SK-N-DZ (cell line): ENCODE data around the gene HERPUD1.
"Not testable (repeated sequence)": the region's sequence is repeated elsewhere in the genome, so short reads cannot be mapped to it uniquely, and the experiment has no call there.

Experiments
- DNase-seq: peaks from one replicate; pipeline ENCODE4 v3.0.0-alpha.2; 2015; ENCODE audit warnings: low spot score

Gene HERPUD1

GRCh38 chr16:56933828-56934598 lies 2.1 kb downstream of the HERPUD1 start:
- DNase-seq: no peak

DNA sequence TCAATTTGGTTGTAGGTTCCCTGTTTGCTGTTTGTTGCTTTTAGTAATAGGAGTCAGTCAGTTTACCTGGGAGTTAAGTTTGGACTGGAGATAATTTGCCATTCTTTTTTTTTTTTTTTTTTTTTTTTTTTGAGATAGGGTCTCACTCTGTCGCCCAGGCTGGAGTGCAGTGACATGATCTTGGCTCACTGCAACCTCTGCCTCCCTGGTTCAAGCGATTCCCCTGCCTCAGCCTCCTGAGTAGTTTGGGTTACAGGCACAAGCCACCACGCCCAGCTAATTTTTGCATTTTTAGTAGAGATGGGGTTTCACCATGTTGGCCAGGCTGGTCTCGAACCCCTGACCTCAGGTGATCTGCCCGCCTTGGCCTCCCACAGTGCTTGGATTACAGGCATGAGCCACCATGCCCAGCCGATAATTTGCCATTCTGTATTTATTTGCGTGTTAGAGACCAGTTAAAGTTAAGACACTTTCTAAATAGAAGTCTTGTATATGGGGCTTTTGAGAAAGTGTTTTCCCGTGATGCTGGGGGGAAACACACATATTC lies 2.7 kb downstream of the HERPUD1 start:
- DNase-seq: not testable (repeated sequence)

DNA sequence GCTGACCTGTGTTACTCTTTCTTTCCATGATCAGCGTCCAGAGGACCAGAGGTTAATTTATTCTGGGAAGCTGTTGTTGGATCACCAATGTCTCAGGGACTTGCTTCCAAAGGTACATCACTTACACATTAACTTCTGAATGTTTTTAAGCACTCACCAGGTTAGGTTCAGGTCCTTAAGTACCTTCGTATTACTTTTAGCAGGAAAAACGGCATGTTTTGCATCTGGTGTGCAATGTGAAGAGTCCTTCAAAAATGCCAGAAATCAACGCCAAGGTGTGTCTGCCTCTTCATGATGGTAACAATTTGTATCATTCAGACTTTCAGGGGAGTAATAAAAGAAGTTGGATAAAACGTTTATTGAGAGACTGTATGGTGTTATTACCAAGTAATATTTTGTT lies 3.3 kb downstream of the HERPUD1 start:
- no peak for DNase-seq

DNA sequence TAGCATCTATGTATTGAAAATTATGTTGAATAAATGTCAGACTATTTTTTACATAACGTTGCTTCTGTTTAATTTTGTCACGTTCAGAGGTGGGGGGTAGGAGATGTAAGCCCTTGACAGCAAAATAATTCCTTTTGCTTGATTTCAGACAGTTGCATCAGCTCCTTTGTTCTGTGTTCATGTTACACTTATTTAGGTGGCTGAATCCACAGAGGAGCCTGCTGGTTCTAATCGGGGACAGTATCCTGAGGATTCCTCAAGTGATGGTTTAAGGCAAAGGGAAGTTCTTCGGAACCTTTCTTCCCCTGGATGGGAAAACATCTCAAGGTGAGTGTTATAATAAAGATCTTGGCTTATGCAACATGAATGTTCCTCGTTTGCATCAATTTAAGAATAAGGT lies 4.5 kb downstream of the HERPUD1 start:
- DNase-seq: no peak

GRCh38 chr16:56936950-56937349 lies 5.0 kb downstream of the HERPUD1 start:
- no peak for DNase-seq

DNA sequence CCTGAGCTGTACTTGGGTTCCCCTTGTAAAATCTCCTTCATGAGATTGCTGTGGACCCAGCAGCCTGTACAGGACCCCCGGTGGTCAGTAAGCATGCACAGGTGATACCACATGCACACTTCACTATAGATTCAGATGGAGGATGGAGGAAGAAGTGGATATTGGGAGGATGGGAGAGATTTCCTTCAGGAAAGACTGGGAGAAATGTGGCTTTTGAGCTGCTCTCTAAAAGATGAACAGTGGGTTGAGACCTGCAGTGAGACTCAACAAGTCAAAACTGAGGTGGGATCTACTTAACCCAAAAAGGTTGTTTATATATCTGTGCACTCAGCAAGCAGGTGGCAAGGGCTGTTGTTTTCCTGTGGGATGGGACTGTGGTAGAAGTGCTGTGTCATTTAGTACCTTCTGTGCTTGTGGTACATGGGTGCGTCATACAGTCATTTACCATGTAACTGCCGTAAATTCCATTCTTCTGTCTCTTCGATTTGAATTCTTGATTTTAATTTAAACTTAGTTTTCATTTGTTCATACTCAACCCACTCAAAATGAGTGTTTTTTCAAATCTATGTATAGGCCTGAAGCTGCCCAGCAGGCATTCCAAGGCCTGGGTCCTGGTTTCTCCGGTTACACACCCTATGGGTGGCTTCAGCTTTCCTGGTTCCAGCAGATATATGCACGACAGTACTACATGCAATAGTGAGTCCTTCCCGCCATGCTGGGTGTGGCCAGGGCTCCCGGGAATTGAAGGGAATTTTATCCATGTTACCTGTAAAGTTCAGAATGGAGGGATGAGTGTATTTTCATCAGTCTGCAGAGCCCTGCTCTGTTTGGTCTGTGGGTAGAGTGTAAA lies 6.9 kb downstream of the HERPUD1 start:
- DNase-seq: no peak

GRCh38 chr16:56939801-56940200 lies 7.9 kb downstream of the HERPUD1 start:
- no peak for DNase-seq

GRCh38 chr16:56941092-56941491 lies 9.2 kb downstream of the HERPUD1 start:
- DNase-seq: no peak

- no peak for DNase-seq
These were observed 10.0 kb downstream of the HERPUD1 start for GRCh38 chr16:56941856-56942331.

GRCh38 chr16:56943761-56944375 lies 11.9 kb downstream of the HERPUD1 start:
- no peak for DNase-seq

DNA sequence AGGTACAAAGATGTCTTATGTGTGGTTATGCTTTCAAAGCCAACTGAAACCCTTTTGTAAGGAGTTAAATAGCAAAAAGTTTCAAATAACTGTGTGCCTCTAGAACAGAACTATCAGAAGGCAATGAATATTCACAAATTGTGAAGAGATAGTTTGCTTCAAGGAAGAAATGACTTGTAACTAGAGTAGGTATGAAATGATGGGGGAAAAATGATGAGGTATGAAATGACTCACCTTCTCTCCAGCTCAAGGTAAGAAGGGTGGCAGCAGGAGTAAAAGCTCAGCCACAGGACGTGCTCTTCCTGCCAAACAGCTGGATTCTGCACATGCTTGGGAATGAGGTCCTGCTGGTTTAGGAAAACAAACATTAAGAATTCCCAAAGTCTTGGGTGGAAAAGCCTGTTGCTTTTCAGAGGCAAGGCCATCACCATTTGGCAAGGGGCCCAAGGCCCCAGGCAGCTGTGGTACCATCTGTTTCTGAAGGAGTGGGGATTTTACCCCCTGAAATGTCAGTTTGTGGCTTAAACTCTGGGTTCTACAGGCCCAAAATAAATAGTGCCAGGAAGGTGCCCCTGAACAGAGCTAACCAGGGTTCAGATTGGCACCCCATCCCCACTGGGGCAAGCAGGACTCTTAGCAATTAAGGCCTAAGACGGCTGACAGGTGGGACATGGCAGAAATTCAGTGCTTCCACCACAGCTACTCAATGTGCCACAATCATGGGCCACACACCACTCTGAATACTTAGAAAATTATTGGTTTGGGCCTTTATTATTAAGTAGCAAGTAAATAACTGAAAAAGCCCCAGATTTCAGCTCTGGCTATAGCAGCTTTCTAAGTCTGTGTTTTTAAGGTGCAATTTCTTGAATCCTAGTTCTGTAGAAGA lies 13.3 kb downstream of the HERPUD1 start:
- DNase-seq: no peak

- no peak for DNase-seq
These were observed 14.0 kb downstream of the HERPUD1 start for GRCh38 chr16:56945847-56946527.

DNA sequence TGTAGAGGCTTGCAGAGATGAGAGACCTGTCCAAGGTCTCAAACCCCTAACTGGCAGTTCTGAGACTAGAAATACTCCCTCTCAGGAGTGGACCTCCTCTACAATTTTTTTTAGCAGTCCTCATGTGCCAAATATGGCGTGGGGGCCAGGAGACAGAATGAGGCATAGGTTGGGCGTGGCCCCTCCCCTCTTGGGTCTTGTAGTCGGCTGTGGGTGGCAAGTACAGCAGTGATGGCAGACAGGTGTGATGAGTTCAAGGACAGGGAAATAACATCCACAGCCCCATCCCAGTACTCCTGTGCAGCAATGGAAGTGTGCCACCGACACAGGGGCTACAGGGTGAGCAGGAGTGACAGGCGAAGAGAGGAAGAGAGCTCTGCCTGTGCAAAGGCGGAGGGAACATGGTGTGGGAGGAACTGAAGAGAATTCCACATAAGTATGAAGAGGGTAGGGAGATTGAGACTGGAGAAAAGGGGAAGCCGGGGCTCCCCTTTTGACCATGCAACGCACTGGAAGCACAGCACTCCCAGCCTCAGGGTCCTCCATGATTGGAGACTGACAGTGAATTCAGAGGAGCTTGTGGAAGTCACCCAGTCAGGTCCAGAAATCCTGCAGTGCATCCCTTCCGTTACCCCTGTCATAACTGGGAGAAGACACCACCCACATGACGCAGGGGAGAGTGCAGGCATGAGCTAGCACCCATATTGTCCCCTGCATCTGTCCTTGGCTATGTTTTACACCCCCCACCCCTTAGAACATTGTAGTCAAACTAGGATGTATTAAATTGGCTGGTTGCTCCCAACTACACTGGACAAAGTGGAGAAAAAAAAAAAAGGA lies 15.0 kb downstream of the HERPUD1 start:
- no peak for DNase-seq

GRCh38 chr16:56947604-56947995 lies 15.7 kb downstream of the HERPUD1 start:
- DNase-seq: no peak

DNA sequence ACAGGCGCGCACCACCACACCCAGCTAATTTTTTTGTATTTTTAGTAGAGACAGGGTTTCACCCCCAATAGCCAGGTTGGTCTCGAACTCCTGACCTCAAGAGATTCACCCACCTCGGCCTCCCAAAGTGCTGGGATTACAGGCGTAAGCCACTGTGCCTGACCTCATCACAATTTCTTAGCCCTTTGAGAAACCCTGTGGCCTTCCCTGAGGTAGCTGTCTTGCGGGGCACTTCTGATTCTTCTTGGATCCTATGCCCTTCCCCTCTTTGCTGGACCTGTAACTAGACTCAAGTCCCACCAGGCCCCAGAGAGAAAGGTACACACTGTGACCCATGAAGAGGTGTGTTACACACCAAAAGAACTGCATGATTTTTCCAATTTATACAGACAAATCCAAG lies 16.3 kb downstream of the HERPUD1 start:
- DNase-seq: no peak

DNA sequence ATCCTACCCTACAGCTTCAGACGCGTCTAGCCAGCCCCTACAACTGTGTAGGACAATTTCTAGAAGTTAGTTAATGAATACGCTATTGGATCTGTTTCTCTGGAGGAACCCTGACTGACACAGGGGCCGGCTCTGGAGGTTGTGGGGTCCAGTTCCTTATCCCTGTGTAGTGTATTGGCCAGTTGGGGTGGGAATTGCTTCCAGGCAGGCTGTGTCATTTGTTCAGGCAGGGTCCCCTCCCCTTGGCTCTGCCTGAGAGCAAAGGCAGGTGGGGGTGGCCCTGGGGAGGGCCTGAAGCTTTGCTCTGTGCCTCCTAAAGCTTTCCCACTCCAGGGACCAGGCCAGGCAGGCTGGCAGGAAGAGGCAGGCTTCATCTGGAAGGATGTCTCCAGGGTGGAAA lies 18.1 kb downstream of the HERPUD1 start:
- DNase-seq: no peak

- DNase-seq: no peak
These were observed 18.5 kb downstream of the HERPUD1 start for GRCh38 chr16:56950455-56950854.

DNA sequence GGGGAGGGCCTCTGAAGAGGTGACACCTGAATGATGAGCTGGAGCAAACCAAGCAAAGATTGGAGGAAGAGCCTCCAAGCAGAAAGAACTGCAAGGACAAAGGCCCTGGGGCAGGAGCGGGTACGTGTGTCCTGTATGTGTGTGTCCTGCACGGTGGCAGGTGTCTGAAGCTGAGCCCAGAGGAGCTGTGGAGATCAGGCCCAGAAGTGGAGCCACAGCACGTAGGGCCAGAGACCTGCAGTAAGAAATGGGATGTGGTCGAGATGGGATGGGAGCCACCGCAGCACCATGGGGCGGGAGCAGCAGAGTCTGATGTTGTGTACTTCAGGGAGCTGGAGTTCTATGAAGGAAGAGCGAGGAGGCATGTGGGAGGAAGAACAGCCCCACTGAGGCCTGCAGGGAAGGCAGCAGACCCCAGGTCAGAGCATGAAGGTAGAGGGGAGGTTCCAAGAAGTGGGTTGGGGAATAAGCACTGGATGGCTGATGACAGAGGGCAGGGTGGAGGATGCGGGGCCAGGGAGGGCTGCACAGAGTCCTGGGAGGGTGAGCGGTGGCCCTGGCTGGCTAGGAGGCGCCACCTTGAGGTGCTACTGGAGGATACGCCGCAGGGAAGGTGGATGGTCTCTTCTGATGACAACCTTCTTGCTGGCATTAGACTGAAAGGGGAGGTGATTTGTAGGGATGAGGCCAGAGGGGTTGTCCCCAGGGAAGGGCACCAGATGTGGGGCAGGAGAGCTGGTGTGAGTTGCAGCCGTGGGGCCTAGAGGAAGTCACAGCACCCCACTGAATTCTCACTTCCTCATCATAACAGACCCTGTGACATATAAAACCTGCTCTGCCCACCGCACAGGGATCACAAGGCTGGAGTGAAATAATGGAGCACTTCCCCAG lies 19.2 kb downstream of the HERPUD1 start:
- peak; percentile 74 for DNase-seq
